ENCODE data around the gene MICU1.
"Not testable (repeated sequence)": the region's sequence is repeated elsewhere in the genome, so short reads cannot be mapped to it uniquely, and the experiment has no call there.

DNA sequence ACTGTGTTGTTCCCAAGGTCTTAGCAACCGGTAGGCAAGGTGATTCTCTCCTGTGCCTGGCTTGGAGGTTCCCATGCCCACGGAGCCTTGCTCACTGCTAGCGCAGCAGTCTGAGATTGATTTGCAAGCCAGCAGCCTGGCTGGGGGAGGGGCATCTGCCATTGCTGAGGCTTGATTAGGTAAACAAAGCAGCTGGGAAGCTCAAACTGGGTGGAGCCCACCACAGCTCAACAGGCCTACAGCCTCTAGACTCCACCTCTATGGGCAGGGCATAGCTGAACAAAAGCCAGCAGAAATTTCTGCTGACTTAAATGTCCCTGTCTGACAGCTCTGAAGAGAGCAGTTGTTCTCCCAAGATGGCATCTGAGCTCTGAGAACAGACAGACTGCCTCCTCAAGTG is 230.3 kb downstream of the MICU1 start:
- TF ChIP-seq, protein P1, sequence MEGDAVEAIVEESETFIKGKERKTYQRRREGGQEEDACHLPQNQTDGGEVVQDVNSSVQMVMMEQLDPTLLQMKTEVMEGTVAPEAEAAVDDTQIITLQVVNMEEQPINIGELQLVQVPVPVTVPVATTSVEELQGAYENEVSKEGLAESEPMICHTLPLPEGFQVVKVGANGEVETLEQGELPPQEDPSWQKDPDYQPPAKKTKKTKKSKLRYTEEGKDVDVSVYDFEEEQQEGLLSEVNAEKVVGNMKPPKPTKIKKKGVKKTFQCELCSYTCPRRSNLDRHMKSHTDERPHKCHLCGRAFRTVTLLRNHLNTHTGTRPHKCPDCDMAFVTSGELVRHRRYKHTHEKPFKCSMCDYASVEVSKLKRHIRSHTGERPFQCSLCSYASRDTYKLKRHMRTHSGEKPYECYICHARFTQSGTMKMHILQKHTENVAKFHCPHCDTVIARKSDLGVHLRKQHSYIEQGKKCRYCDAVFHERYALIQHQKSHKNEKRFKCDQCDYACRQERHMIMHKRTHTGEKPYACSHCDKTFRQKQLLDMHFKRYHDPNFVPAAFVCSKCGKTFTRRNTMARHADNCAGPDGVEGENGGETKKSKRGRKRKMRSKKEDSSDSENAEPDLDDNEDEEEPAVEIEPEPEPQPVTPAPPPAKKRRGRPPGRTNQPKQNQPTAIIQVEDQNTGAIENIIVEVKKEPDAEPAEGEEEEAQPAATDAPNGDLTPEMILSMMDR (IDR thresholded peaks at IDR 0.05; ENCODE audit: insufficient read depth, low read depth, low read length), result not testable (repeated sequence)
- TF ChIP-seq EZH2 (IDR thresholded peaks at IDR 0.05; ENCODE audit: insufficient read depth, low read length), result not testable (repeated sequence)

All from astrocyte (in vitro differentiated cells and primary cell).